ENCODE results near the gene ST7L. TPM values are rescaled to one million over a fixed set of nuclear protein-coding genes. Genes with fewer than 3 reads are reported as not detected.

Gene ST7L
- total and polyA plus RNA-seq, 2 of the 4 experiments (the other 2 are of a cell fraction) = 7.7 to 14.7 TPM

GRCh38 chr1:112544011-112544688, 74.8 kb downstream of the ST7L start:
- Histone ChIP-seq H2BK120ac (ENCODE audit: low read depth, low read length) (peak overlapping the region; percentile 95), H2AK9ac (replicated peaks; ENCODE audit: low read depth, low read length, poor library complexity) (no peak overlapping the region), H4K91ac (ENCODE audit: insufficient read depth, low read depth, low read length) (peak overlapping the region; percentile 98), H2BK5ac (ENCODE audit: low read depth, low read length, poor library complexity, severe bottlenecking) (peak overlapping the region; percentile 98), H3K9me1 (ENCODE audit: insufficient read depth, low read length) (peaks cover 11% of the 10 kb centered on the region), H2BK20ac (ENCODE audit: low read depth, low read length) (peak overlapping the region; percentile 94), H4K8ac (ENCODE audit: low read depth in 2 of 2, low read length in 2 of 2) (peak overlapping the region; percentile 86 to 91), H3K27ac (ENCODE audit: insufficient read depth, low read length) (peak overlapping the region; percentile 81), H3K56ac (ENCODE audit: extremely low read depth, insufficient read depth, low read length) (peak overlapping the region; percentile 55; the same call in 1 of the 2 replicates), H3K4ac (ENCODE audit: low read depth, low read length) (peak overlapping the region; percentile 94), H3K9me3 (ENCODE audit: control insufficient read depth, insufficient read depth, low read length) (no peaks in the 10 kb centered on the region), H3K18ac (ENCODE audit: low read depth, low read length) (peak overlapping the region; percentile 95), H3K4me3 (ENCODE audit: insufficient read depth, low read depth, low read length) (no peak overlapping the region), H4K20me1 (ENCODE audit: insufficient read depth, low read length) (no peaks in the 10 kb centered on the region), H3K4me2 (ENCODE audit: low read depth, low read length) (peak overlapping the region; percentile 39; the same call in 1 of the 2 replicates), H2AFZ (replicated peaks; ENCODE audit: low read length, poor library complexity) (no peak overlapping the region), H3K4me1 (ENCODE audit: control insufficient read depth, insufficient read depth, low read length) (peaks cover 5% of the 10 kb centered on the region; the same call in 1 of the 2 replicates), H3K14ac (replicated peaks; ENCODE audit: low read depth, low read length) (peak overlapping the region; percentile 90), H3K9ac (ENCODE audit: low read depth, low read length) (no peak overlapping the region), H2BK15ac (ENCODE audit: low read depth, low read length) (peak overlapping the region; percentile 84; the same call in 2 of the 3 replicates), H3K36me3 (ENCODE audit: control insufficient read depth, insufficient read depth, low read length) (peaks cover 4% of the 10 kb centered on the region; the same call in 1 of the 2 replicates), H2AK5ac (ENCODE audit: low read depth, low read length) (peak overlapping the region; percentile 72; the same call in 1 of the 2 replicates), H4K5ac (ENCODE audit: low read depth, low read length) (peak overlapping the region; percentile 83), H3K79me1 (ENCODE audit: low read depth in 1 of 2, low read length in 2 of 2) (peaks cover 0 to 7% of the 10 kb centered on the region in 2 experiments; a peak in 2 of 4 replicates), H3K23ac (ENCODE audit: low read depth, low read length) (peak overlapping the region; percentile 77; the same call in 1 of the 2 replicates), H3K27me3 (ENCODE audit: control insufficient read depth, insufficient read depth, low read length) (no peaks in the 10 kb centered on the region)
- intact Hi-C loops (cut with micrococcal nuclease) = loop anchor here (2.0 to 5.0 kb wide), 2 partner anchors 33 to 41 kb away; no protein-coding TSS in a partner anchor
- no peak for TF ChIP-seq RCOR1 (IDR thresholded peaks at IDR 0.05; ENCODE audit: insufficient replicate concordance, low read length)
- TF ChIP-seq NFE2L2 (IDR thresholded peaks at IDR 0.05; ENCODE audit: low read depth, low read length) = no peak
- TF ChIP-seq CHD1 (IDR thresholded peaks at IDR 0.05; ENCODE audit: low read depth, low read length) = no peak
- no peak for TF ChIP-seq USF2 (IDR thresholded peaks at IDR 0.05; ENCODE audit: low read depth, low read length)
- peak; percentile 22; the same call in 1 of the 2 replicates for TF ChIP-seq MAFK (IDR thresholded peaks at IDR 0.05; ENCODE audit: low read depth, low read length)
- TF ChIP-seq POLR2A (IDR thresholded peaks at IDR 0.05; ENCODE audit: low read depth, low read length) = no peak
- TF ChIP-seq MAZ (IDR thresholded peaks at IDR 0.05; ENCODE audit: borderline replicate concordance, low read depth, low read length) = no peak
- peak; percentile 74 for TF ChIP-seq FOS (IDR thresholded peaks at IDR 0.05; ENCODE audit: low read depth, low read length)
- TF ChIP-seq CEBPB (IDR thresholded peaks at IDR 0.05; ENCODE audit: low read depth, low read length) = peak; percentile 81
- TF ChIP-seq, protein P1, sequence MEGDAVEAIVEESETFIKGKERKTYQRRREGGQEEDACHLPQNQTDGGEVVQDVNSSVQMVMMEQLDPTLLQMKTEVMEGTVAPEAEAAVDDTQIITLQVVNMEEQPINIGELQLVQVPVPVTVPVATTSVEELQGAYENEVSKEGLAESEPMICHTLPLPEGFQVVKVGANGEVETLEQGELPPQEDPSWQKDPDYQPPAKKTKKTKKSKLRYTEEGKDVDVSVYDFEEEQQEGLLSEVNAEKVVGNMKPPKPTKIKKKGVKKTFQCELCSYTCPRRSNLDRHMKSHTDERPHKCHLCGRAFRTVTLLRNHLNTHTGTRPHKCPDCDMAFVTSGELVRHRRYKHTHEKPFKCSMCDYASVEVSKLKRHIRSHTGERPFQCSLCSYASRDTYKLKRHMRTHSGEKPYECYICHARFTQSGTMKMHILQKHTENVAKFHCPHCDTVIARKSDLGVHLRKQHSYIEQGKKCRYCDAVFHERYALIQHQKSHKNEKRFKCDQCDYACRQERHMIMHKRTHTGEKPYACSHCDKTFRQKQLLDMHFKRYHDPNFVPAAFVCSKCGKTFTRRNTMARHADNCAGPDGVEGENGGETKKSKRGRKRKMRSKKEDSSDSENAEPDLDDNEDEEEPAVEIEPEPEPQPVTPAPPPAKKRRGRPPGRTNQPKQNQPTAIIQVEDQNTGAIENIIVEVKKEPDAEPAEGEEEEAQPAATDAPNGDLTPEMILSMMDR (conservative IDR thresholded peaks at IDR 0.05; ENCODE audit: low read depth, low read length) = no peak
- TF ChIP-seq BHLHE40 (IDR thresholded peaks at IDR 0.05; ENCODE audit: low read depth, low read length) = no peak
- no peak for TF ChIP-seq SMC3 (IDR thresholded peaks at IDR 0.05; ENCODE audit: low read depth, low read length)
- TF ChIP-seq RAD21 (IDR thresholded peaks at IDR 0.05; ENCODE audit: low read length) = no peak
- no peak for TF ChIP-seq RFX5 (IDR thresholded peaks at IDR 0.05; ENCODE audit: low read depth, low read length)
- BruUV-seq (replicated peaks) = no TSS peak
- POLR2A ChIA-PET (ENCODE audit: unreplicated experiment) = interaction anchor here (0.5 kb wide), 1 partner anchor 56 kb away, joined by 4 read pairs; no protein-coding TSS in a partner anchor
- ATAC-seq (ENCODE audit: low read depth) = peak; percentile 82
- CTCF ChIA-PET = interaction anchor here (1.1 to 1.7 kb wide), 2 partner anchors 11 to 42 kb away, joined by 4 read pairs; no protein-coding TSS in a partner anchor
- in situ Hi-C loops (cut with MboI; ENCODE audit: low sequenced_read_pairs) = no loop called here
- dilution Hi-C loops (cut with HindIII; ENCODE audit: low sequenced_read_pairs, unreplicated experiment) = no loop called here
- WGBS, 2 experiments (ENCODE audit: extremely low coverage in 2 of 2, insufficient read length in 1 of 2) = no CpG with 5 or more reads among the region's 1 CpG
- peak; percentile 95 for DNase-seq

All from IMR-90 (cell line).